Osteoblast (primary cell): ENCODE results near the gene CGRRF1. TPM values are rescaled to one million over a fixed set of nuclear protein-coding genes. Genes with fewer than 3 reads are reported as not detected.
A peak's percentile ranks its signal among the peaks of the same experiment; 100 is the strongest.

Experiments
- DNase-seq: peaks from one replicate; pipeline ENCODE4 v3.0.0; 2011; ENCODE audit warnings: low spot score, mixed read lengths; ENCODE audit not compliant: insufficient read length; ENCODE audit errors: missing footprints
- H2AFZ ChIP-seq: 2 replicates; pipeline ENCODE4 v1.6.0; 2011; ENCODE audit warnings: mild to moderate bottlenecking, low read length
- H3K27ac ChIP-seq: 2 replicates; pipeline ENCODE4 v1.5.1; 2011; ENCODE audit warnings: mild to moderate bottlenecking, low read depth, low read length, moderate library complexity
- H3K27me3 ChIP-seq: 2 replicates; pipeline ENCODE4 v1.6.0; 2012; ENCODE audit warnings: mild to moderate bottlenecking, control low read depth, inconsistent platforms, low read length, moderate library complexity; ENCODE audit not compliant: insufficient read depth
- H3K36me3 ChIP-seq: 2 replicates; pipeline ENCODE4 v1.5.1; 2011; ENCODE audit warnings: mild to moderate bottlenecking, low read length, control low read depth, moderate library complexity; ENCODE audit not compliant: insufficient read depth
- H3K4me1 ChIP-seq: 2 replicates; pipeline ENCODE4 v1.5.1; 2011; ENCODE audit warnings: mild to moderate bottlenecking, low read length, control low read depth, moderate library complexity; ENCODE audit not compliant: insufficient read depth
- H3K4me2 ChIP-seq: 2 replicates; pipeline ENCODE4 v1.6.0; 2011; ENCODE audit warnings: mild to moderate bottlenecking, low read length; ENCODE audit not compliant: insufficient read depth
- H3K4me3 ChIP-seq: fragments of 200-600 bp; sonication (generic); 3 replicates; pipeline ENCODE4 v1.5.1; 2012; ENCODE audit warnings: mild to moderate bottlenecking, low read length, inconsistent platforms; ENCODE audit not compliant: insufficient read depth
- H3K79me2 ChIP-seq: 2 replicates; pipeline ENCODE4 v1.6.0; 2012; ENCODE audit warnings: mild to moderate bottlenecking, low read length, control low read depth, inconsistent platforms; ENCODE audit not compliant: insufficient read depth
- H3K9me3 ChIP-seq: 2 replicates; pipeline ENCODE4 v1.5.1; 2011; ENCODE audit warnings: low read depth, low read length, control low read depth
- H4K20me1 ChIP-seq: 2 replicates; pipeline ENCODE4 v1.6.0; 2012; ENCODE audit warnings: mild to moderate bottlenecking, low read length, control low read depth; ENCODE audit not compliant: insufficient read depth
- CTCF ChIP-seq: IDR thresholded peaks from 2 replicates; pipeline ENCODE4 v1.5.1; 2011; ENCODE audit warnings: mild to moderate bottlenecking, low read depth, low read length, moderate library complexity; ENCODE audit errors: extremely low read depth
- total RNA-seq: library from RNA; depleted of rRNA; stranded (reverse); fragments of >200 nt; gene quantifications from 2 replicates; pipeline ENCODE4 v1.2.3, GENCODE V29; 2012

Gene CGRRF1
- total RNA-seq, 1 donor: 17.4 TPM

GRCh38 chr14:54481695-54482094 is 28.0 kb upstream of the CGRRF1 start:
- Histone ChIP-seq H3K79me2 (peaks cover 70% of the 10 kb centered on the region), H2AFZ (no peak overlapping the region), H3K4me1 (peaks cover 32% of the 10 kb centered on the region), H4K20me1 (peaks cover 8% of the 10 kb centered on the region), H3K4me2 (no peak overlapping the region), H3K9me3 (no peaks in the 10 kb centered on the region), H3K36me3 (peaks cover 33% of the 10 kb centered on the region), H3K27ac (peak overlapping the region; percentile 39), H3K27me3 (no peaks in the 10 kb centered on the region), H3K4me3 (no peak overlapping the region)
- TF ChIP-seq CTCF: no peak
- DNase-seq: no peak

- H3K27ac ChIP-seq: no peak overlapping the region
- no peaks in the 10 kb centered on the region for H3K9me3 ChIP-seq
- peaks cover 39% of the 10 kb centered on the region for H3K4me1 ChIP-seq
- H4K20me1 ChIP-seq: peaks cover 10% of the 10 kb centered on the region
- H2AFZ ChIP-seq: no peak overlapping the region
- H3K36me3 ChIP-seq: peaks cover 28% of the 10 kb centered on the region
- DNase-seq: no peak
- H3K4me3 ChIP-seq: no peak overlapping the region
- H3K27me3 ChIP-seq: no peaks in the 10 kb centered on the region
- no peak for TF ChIP-seq CTCF
- peaks cover 82% of the 10 kb centered on the region for H3K79me2 ChIP-seq
- H3K4me2 ChIP-seq: no peak overlapping the region
Measured at GRCh38 chr14:54483073-54483745, 26.5 kb upstream of the CGRRF1 start.

- no peak overlapping the region for H3K4me3 ChIP-seq
- no peak overlapping the region for H3K4me2 ChIP-seq
- DNase-seq: no peak
- no peaks in the 10 kb centered on the region for H3K27me3 ChIP-seq
- H3K79me2 ChIP-seq: peaks cover 80% of the 10 kb centered on the region
- TF ChIP-seq CTCF: no peak
- peaks cover 10% of the 10 kb centered on the region for H4K20me1 ChIP-seq
- peaks cover 22% of the 10 kb centered on the region for H3K36me3 ChIP-seq
- H3K4me1 ChIP-seq: peaks cover 39% of the 10 kb centered on the region
- no peak overlapping the region for H3K27ac ChIP-seq
- no peak overlapping the region for H2AFZ ChIP-seq
- H3K9me3 ChIP-seq: no peaks in the 10 kb centered on the region
Measured at GRCh38 chr14:54483846-54484245, 25.9 kb upstream of the CGRRF1 start.

GRCh38 chr14:54486685-54487084 is 23.0 kb upstream of the CGRRF1 start:
- Histone ChIP-seq H3K27me3 (no peaks in the 10 kb centered on the region), H3K4me3 (no peak overlapping the region), H3K27ac (no peak overlapping the region), H3K36me3 (peaks cover 5% of the 10 kb centered on the region), H3K4me2 (no peak overlapping the region), H3K79me2 (peaks cover 69% of the 10 kb centered on the region), H2AFZ (no peak overlapping the region), H3K4me1 (peaks cover 32% of the 10 kb centered on the region), H3K9me3 (no peaks in the 10 kb centered on the region), H4K20me1 (peaks cover 10% of the 10 kb centered on the region)
- no peak for TF ChIP-seq CTCF
- DNase-seq: no peak
